Tibial artery (tissue), 4 donors: Measurements from ENCODE around the gene OR10G3.

Experiments
- DNase-seq, 2 donors: peaks; one replicate each; pipeline ENCODE4 v3.0.0-alpha.2; 2019
- H3K27ac ChIP-seq, 2 donors: fragments of 200-600 bp; sonication (generic) in 1 of 2; 1 replicate in 1 of 2; 2 replicates in 1 of 2; pipeline ENCODE4 v1.5.1; 2018 to 2019; ENCODE audit warnings: mild to moderate bottlenecking in 1 of 2
- H3K27me3 ChIP-seq, 2 donors: fragments of 200-600 bp; sonication (generic) in 1 of 2; one replicate each; pipeline versions ENCODE4 v1.5.1 to v1.6.0; 2016 to 2019
- H3K36me3 ChIP-seq, 3 donors: fragments of 200-600 bp; sonication (generic) in 2 of 3; one replicate each; pipeline ENCODE4 v1.5.1; 2016 to 2019; ENCODE audit warnings: mild to moderate bottlenecking in 2 of 3
- H3K4me1 ChIP-seq, 4 donors: fragments of 200-600 bp; sonication (generic) in 2 of 4; 1 replicate in 3 of 4; 2 replicates in 1 of 4; pipeline ENCODE4 v1.5.1; 2016 to 2019
- H3K4me3 ChIP-seq, 2 donors: fragments of 200-600 bp; sonication (generic) in 1 of 2; 1 replicate in 1 of 2; 2 replicates in 1 of 2; pipeline ENCODE4 v1.5.1; 2018 to 2019; ENCODE audit warnings: mild to moderate bottlenecking in 2 of 2
- H3K9me3 ChIP-seq, 3 donors: fragments of 200-600 bp; sonication (generic) in 1 of 3; one replicate each; pipeline ENCODE4 v1.5.1; 2016 to 2019
- CTCF ChIP-seq, 2 experiments: fragments of 200-600 bp in 1 of 2; fragments of 450-650 bp in 1 of 2; IDR thresholded peaks; one replicate each; pipeline ENCODE4 v1.5.1; 2017 to 2019; ENCODE audit warnings: antibody characterized with exemption in 2 of 2, mild to moderate bottlenecking in 1 of 2, moderate library complexity in 1 of 2
- intact Hi-C: fragments of 100-400 bp; cut with DNase I; formaldehyde crosslinking; loops from one replicate; pipeline ENCODE4 v1.15.0; 2023; ENCODE audit warnings: low total_unique reads

The OR10G3 gene

GRCh38 chr14:21525962-21526671, 53.8 kb downstream of the OR10G3 start, which contains the start of gene SALL2:
SALL2 (minus strand) TSS chr14:21526346; CDS start chr14:21526127, 219 bp downstream.
- no peak for TF ChIP-seq CTCF (IDR thresholded peaks at IDR 0.05)
- Histone ChIP-seq H3K4me1 (peaks cover 0 to 18% (median 9%) of the 10 kb centered on the region in 4 donors), H3K27me3 (no peaks in the 10 kb centered on the region), H3K4me3 (peak within 1 kb of the TSS; percentile 69 to 96), H3K27ac (peak within 1 kb of the TSS; percentile 77 to 79), H3K9me3 (no peaks in the 10 kb centered on the region), H3K36me3 (peaks cover 0 to 23% (median 0%) of the 10 kb centered on the region in 3 donors)
- intact Hi-C loops: no loop called here
- DNase-seq: peak; percentile 65 to 86

DNA sequence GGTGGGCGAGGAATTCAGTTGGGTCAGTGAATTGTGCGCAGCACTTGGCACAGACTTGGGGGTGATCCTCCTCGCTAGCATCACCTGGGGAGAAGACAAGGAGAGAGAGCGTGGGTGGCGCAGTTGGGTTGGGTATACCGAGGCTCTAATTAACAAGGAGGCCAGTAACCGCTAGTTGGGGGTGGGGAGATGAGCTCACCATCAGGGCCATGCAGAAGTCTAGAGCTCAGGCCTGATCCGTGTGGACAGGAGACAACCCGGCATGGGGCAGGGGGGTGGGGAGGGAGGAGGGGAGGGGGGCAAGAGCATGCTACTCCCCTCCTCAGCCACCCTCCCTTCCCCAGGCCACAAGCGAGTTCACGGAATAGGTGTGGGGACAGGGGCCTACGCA, 54.3 kb downstream of the OR10G3 start:
- intact Hi-C loops: no loop called here
- H3K36me3 ChIP-seq: peaks cover 0 to 23% (median 0%) of the 10 kb centered on the region in 3 donors
- peak overlapping the region; percentile 69 to 96 for H3K4me3 ChIP-seq
- no peaks in the 10 kb centered on the region for H3K9me3 ChIP-seq
- H3K27me3 ChIP-seq: no peaks in the 10 kb centered on the region
- no peak for DNase-seq
- peaks cover 0 to 18% (median 9%) of the 10 kb centered on the region in 4 donors for H3K4me1 ChIP-seq
- peak overlapping the region; percentile 77 to 79 for H3K27ac ChIP-seq
- no peak for TF ChIP-seq CTCF (IDR thresholded peaks at IDR 0.05)

- H3K27me3 ChIP-seq: no peaks in the 10 kb centered on the region
- TF ChIP-seq CTCF (IDR thresholded peaks at IDR 0.05): no peak
- peak overlapping the region; percentile 69 to 96 for H3K4me3 ChIP-seq
- DNase-seq: no peak
- intact Hi-C loops: no loop called here
- peak overlapping the region; percentile 77 to 79 for H3K27ac ChIP-seq
- peaks cover 0 to 18% (median 9%) of the 10 kb centered on the region in 4 donors for H3K4me1 ChIP-seq
- no peaks in the 10 kb centered on the region for H3K9me3 ChIP-seq
- H3K36me3 ChIP-seq: peaks cover 0 to 23% (median 0%) of the 10 kb centered on the region in 3 donors
Observed at GRCh38 chr14:21524575-21525490, 55.0 kb downstream of the OR10G3 start.

GRCh38 chr14:21523203-21523602, 56.7 kb downstream of the OR10G3 start:
- no peaks in the 10 kb centered on the region for H3K9me3 ChIP-seq
- TF ChIP-seq CTCF (IDR thresholded peaks at IDR 0.05): no peak
- no peaks in the 10 kb centered on the region for H3K27me3 ChIP-seq
- no peak overlapping the region for H3K27ac ChIP-seq
- peaks cover 0 to 23% (median 0%) of the 10 kb centered on the region in 3 donors for H3K36me3 ChIP-seq
- no peak overlapping the region for H3K4me3 ChIP-seq
- intact Hi-C loops: no loop called here
- H3K4me1 ChIP-seq: peaks cover 0 to 18% (median 9%) of the 10 kb centered on the region in 4 donors
- no peak for DNase-seq

DNA sequence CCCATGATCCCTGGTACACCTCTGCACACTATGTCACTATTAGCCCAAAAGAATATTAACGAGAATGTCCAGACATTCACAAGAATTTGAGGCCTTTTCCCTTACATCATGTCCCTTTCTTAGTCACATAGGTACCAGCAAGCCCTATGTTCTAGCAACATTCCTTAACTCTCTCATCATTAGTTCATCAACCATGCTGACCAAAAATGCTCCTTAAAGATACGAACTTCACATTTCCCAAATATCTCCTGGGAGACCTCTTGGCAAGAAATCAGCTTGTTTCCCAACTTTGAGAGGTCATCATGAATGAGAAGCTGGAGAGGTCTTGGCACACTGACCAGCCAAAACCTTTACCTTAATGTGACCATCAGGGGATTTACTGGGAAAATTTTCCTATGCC, 58.4 kb downstream of the OR10G3 start:
- Histone ChIP-seq H3K9me3 (no peaks in the 10 kb centered on the region), H3K4me3 (no peak overlapping the region), H3K4me1 (peaks cover 0 to 12% (median 3%) of the 10 kb centered on the region in 4 donors), H3K27ac (no peak overlapping the region), H3K36me3 (peaks cover 0 to 23% (median 0%) of the 10 kb centered on the region in 3 donors), H3K27me3 (no peaks in the 10 kb centered on the region)
- intact Hi-C loops: no loop called here
- no peak for TF ChIP-seq CTCF (IDR thresholded peaks at IDR 0.05)
- no peak for DNase-seq
